Stimulated activated CD8-positive, alpha-beta memory T cell treated with anti-CD3 and anti-CD28 coated beads, Interleukin-15, amount 100 ng/mL, for 24 hours (primary cell): Measurements from ENCODE around the gene SEMA4C.

Experiments
- DNase-seq: peaks from one replicate; pipeline ENCODE4 v3.0.0-alpha.2; 2020; ENCODE audit warnings: low read depth

Gene SEMA4C

DNA sequence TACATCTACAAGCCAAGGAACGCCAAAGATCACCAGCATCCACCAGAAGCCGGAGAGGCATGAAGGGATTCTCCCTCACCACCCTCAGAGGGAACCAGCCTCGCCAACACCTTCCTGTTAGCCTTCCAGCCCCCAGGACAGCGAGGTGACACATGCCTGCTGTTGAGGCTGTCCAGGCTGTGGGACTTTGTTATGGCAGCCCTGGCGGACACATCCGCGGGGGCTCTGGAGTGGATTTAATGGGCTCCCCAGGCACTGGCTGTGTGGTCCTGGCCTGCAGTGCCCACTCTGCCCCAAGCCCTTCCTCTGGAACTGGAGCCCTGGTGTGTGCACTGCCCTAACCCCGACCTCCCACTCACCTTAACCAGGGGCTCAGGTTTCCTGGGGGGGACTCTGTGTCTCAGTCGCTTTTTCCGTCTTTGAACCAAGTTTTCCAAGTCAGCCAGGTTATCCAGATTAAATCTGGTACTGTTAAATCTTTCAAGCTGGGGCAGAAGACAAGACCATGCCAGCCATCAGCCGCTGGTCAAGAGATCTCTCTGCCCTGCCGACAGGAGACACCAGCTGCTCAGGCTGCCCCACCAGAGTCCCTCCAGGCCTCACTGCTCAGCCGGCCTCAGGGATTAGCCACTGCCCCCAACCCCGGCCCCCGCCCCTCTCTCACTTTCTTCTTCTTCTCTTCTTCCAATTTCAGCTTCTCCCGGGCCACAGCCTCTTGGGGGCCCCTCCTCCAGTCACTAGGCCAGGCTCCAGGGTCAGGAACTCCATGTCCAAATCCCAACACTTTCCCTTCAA lies 28.0 kb downstream of the SEMA4C start:
- no peak for DNase-seq

DNA sequence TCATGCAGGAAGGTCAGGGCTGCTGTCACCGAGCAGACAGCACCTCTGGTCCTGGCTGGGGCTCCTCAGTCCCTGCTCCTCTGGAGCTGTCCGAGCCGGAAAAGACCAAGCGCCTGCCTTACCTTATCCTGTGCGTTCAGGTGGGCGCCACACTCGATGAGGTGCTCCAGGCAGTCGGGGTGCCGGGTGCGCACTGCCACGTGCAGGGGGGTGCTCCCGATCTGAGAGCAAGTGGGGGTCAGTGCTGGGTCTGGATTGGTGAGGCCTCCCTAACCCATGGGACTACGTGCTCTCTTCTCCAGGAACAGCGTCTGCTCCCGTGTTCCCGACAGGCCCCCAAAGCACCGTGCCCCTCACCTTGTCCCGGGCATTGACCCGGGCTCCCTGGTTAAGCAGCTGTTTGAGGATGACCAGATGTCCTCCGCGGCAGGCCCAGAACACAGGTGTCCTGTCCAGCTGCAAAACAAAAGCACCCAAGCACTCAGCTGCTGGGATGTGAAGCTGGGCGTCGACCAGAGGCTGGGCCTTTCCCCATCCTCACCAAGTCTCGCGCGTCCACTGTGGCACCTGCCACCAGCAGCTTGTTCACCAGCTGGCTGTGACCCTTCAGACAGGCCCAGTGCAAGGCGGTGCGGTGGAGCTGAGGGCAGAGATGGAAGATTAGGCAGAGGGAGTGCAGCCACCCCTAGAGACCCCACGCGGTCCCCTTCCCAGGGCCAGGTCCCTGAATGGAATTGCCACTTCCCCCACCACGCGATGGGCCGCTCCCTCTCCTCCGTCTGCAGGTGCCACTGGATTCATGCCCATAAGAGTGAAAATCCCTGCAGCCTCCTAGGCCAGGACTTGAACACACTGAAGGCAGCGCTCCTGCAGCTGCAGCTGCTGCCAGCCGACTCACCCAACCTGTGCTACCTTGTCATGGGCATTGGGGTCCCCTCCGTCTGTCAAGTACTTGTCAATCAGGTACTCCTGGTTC lies 29.7 kb downstream of the SEMA4C start:
- DNase-seq: no peak

DNA sequence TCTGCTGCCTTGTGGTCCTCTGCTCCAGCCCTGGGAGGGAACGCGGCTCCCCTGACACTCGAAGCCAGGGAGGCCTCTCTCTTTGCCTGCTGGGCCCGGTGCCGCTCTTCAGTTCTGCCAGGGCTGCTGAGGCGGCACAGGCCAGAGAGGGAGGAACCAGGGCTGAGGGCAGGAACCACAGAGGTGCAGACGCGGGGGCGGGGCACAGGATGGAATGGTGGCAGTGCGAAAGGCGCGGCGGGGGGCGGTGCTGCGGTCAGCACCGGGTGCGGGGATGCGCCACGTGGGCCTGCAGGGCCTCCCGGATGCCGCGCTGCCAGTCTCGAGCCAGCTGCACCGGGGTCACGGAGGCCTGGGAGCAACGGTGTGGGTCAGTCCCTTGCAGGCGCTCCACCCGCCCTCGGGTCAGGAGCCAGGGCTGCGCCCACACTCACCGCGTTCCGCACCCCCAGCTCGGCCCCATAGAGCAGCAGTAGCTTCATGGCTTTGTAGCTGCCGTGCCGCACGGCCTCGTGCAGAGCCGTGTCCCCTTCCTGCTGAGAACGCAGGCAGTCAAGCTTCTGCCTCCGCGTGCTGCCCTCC lies 30.5 kb downstream of the SEMA4C start:
- peak; percentile 57 for DNase-seq

DNA sequence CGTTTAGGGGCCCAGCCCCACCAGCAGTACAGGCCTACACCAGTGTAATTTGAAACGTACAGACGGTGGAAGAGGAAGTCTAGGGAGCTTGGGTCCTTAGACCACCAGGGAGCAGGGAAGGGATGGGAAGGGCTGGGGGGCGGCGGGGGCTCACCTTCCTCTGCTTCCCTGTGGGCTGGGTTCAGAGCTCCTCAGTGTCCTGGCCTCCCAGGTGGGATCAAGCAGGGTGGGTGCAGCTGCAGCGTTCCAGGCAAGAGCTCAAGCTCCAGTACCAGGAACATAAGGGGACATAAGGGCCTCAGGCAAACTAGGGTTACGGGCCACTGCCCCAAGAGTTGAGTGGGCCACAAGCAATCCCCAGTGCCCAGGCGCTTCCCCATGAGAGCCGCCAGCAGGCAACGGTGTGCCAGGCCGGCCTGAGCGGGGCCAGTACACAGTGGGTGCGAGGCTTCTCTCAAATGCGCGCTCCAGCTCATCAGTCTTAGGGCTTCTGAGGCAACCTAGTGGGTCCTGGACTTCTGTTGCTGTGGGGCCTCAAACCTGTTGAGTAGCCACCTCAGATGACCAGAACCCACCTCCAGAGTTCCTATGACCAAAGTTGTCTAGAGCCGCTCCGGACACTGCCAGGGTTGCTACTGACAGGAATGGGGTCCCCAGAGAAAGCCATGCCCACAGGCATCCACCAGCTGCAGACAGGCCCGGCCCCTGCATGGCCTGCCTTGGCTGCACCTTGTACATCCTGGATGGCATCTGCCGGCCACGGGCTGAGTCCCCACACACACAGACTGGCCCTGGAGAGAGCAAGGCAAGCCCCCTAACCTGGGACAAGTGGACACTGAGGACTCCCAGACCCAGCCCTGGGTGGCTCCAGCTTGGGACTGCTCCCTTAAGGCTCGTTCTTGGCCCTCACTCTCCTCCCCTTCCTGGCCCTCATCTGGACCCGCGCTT lies 31.3 kb downstream of the SEMA4C start:
- no peak for DNase-seq

DNA sequence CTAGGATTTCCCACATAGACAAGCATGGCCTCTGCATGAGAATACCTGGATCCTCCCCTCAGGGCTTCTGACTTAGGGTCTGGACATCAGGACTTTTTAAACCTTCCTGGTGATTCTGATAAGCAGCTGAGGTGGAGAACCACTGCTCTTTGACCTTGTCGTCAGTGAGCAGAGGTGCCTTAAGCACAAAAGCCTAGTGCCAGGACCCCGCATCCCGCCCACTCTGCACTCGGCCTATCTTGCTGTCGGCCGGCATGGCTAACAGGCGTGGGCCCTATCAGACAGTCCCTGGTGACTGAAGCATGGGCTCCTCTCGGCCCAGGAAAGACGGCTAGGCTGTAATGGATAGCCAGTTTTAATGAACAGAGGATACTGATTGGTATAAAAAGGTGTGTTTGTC lies 32.3 kb downstream of the SEMA4C start:
- no peak for DNase-seq

DNA sequence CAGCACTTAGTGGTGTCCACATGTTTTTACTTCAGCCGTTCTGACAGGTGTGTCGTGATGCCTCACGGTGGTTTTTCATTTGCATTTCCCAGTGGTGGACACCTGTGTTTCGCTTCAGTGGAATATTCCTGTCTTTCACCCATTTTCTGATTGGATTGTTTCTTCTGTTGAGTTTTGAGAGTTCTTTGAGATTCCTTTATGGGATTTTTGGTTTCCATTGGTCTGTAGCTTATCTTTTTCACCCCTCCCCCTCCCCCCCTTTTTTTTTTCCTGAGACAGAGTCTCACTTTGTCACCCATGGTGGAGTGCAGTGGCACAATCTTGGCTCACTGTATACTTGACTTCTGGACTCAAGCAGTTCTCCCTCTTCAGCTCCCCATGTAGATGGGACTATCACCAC lies 34.0 kb downstream of the SEMA4C start:
- no peak for DNase-seq

DNA sequence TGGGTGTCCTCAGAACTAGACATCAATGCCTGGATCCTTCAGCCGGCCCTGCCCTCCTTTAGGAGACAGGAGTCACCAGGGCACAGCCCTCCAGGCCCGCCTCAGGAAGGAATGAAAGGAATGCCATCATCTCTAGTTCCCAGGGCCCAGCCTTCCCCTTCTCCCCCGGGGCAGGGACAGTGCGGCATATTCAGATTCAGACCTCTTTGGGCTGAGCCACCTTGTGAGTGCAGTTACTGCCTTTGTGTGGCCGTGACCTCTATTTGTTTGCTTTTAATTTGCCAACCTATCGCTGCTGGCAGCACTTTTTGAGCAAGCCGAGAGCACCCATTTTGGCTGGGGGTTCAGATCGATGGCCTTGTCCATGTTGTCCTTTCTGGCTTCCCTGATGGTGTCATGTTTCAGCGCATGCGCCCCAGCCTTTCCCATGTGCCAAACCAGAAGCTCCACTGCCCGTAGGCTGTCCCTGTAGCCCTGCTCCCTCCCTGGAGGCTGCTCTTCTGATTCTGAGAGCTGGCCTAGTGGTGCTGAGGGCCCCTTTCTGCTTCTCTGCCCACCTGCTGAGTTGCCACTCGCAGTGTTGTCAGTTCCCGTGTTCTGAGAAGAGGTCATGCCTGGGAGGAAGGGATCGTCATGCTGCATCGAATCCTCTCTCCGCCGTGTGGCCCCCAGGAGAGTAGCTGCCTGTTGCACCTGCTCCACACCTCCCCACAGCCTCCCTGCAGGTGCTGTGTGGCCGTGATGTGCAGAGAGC lies 36.9 kb downstream of the SEMA4C start:
- DNase-seq: no peak

DNA sequence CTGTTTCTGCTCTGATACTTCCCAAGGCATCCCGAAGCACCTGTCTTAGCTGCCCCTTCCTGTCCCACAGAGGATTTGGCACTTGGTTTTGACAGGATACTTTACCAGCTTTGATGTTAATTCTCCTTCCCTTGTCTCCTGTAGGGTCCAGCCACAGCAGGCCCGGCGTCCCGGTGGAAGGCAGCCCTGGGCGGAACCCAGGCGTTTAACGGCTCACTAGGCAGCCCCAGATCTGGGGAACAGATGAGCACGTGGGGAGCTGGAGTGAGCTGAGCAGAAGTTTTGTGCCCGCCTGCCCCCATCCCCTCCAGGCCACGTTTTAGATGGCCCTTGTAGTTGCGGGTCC lies 37.5 kb downstream of the SEMA4C start:
- no peak for DNase-seq

DNA sequence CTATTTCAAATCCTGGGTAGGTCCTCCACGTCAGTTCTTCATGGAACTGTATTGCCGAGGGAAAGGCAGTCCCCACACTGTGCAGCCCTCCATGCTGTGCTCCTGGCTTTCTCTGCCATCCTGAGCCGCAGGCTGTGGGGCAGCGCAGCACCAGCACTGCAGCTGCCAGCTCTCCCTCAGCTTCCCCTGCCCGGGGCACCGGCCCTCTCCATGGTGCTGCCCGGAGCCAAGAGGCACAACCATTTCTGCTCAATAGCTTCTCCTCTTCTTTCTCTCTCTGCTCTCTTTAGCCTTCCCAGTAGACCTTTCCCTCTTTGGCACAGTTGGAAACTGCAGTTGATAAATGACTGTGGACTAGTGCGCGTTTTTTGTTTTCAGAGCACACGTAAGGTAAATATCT lies 38.2 kb downstream of the SEMA4C start:
- DNase-seq: no peak

DNA sequence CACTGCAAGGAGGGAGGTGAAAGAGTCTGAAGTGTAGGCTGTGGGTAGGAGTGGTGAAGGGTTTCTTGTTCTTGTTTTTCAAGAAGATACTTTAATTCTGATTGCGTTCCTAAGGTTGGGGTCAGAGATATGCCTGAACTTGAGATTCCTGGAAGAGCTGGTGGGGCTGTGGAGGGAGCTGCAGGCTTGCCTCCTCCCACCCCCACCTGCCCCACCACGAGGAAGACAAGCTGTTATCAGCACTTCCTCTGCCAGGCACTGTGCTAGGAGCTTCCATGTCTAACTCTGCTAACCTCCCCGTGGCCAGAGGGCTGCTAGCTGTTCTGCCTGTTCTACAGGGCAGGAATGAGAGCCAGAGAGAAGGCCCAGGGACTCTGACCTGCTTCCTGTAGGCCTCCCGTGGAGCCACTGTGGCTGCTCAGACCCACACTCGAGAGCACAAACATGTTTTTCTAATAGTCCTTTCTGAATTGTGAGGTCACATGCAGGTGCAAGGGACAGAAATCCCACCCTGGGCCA lies 39.8 kb downstream of the SEMA4C start:
- no peak for DNase-seq

DNA sequence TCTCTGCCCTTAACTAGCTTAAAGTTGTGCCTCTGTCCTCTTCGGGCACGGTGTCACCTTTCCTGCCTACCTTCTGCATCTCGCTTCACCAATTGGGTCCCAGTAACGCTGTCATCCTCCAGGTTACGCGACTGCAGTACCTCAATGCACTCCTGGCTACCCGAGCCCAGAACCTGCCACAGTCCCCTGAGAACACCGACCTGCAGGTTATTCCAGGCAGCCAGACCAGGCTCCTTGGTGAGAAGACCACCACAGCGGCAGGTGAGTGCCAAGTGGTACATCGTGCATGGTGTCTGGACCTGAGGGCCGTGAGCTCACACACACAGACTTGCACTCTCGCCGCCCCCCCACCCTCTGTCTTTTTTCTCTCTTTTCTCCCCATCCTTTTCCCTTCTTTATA lies 41.0 kb downstream of the SEMA4C start:
- no peak for DNase-seq

DNA sequence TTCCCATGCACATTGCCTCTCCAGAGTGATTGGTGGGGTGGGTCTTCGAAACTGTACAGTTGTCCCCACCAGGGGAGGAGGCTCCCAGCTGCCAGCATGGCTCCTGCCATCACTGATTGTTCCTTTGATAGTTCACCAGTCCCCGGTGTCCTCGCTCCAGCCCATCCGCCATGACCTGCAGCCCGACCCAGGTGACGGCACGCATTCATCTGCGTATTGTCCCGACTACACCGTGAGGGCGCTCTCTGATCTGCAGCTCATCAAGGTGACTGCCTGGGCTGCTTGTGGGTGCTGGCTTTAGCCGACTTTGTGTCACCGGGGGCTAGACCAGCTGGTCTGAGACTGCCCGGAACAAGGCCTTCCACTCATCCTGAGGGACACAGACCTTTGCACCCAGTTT lies 41.4 kb downstream of the SEMA4C start:
- DNase-seq: no peak

DNA sequence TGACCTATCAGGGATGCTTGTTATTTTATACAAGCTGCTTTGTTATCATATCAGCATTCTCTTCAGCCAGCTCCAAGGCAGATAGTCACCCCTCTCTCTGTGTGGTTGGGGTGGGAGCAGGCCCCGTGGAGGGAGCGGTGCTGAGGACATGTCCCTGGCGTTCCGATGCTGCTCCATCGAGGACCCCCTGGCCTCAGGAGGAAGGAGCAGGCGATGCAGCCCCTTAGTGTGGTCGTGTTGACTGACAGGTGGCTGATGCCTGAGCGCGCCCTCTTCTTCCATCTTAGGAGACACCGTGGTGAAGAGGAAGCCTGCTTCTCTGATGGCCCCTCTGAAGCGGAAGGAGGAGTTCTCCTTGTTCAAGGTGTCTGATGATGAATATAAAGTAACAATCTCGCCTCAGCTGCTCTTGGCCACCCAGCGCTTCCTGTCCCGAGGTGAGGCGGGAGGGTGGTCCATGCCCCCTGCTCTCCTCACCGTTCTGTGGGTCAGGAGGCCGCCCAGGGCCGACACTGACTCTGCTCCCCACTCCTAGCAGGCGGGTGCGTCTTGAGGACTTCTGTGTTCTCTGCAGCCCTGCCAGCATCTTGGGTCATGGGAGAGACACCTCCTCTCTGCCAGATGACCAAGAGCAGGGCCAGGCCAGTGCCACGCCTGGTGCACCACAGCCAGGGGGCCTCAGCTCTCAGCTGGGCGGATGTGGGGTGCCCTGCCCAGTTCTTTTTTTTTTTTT lies 43.2 kb downstream of the SEMA4C start:
- DNase-seq: no peak

DNA sequence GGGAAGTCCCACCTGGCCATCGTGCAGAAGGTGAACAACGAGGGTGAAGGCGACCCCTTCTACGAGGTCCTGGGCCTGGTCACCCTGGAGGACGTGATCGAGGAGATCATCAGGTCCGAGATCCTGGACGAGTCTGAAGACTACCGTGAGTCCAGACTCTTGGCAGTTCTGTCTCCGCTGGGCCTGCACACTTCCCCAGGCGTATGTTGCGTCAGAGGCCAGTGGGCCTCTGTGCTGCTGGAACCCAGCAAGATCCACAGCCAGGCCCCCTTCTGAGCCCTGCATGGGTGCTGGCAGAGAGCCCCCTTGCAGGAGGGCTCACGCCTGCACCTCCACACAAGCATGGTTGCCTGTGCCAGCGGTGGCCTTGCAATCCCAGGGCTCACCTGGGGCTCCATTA lies 44.8 kb downstream of the SEMA4C start:
- no peak for DNase-seq

DNA sequence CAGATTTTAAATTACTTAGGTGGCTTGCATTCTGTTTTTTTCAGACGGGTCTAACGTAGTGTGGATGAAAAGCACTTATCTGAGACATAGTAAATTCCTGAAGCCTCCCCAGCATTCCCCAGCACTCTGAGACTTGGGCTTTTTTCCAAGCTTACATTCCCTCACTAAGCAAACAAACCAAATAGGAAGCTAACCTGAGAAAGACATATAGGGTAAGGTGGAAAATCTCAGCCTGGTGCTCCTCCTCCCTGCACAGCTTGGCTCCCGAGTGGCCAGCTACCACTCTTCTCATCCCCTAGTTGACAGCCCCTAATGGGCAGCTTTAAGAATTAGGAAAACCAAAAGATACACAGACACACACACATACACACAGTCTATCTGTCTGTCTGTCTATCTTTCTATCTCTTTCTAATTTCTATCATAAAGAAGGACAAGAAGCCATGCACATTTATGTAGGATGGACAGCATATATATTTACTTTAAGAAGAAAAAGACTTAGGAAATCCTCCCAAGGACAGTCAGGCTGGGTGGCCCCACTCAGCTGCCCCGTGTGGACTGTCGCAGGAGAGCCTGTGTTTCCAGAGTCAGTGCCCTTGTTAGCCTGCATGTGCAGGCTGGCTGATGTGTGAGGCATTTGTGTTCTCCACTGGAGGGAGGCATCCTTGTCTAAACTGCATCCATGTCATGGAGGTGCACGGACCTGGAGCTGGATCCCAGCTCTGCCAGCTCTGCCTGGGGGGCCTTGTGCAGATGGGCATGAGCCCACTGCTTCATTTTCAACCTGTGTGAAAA lies 45.6 kb downstream of the SEMA4C start:
- DNase-seq: no peak

DNA sequence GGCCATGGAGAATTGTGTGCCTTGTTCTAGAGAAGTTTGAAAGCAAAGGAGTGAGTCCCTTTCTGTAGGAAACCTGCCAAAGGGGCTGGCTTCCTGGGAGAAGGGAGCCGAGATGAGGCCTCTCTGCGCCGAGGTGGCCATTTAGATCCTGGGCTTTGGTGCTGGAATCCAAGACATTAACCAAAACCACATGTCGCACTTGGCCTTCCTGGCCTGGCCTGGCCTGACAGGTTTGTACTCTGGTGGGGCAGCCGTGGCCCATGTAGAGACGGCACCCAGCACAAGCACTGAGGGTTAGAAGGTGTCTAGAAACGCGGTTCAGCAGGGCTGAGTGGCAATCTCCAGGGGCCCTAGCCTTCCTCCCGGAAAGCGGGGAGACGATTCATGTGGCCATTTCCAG lies 46.7 kb downstream of the SEMA4C start:
- no peak for DNase-seq

DNA sequence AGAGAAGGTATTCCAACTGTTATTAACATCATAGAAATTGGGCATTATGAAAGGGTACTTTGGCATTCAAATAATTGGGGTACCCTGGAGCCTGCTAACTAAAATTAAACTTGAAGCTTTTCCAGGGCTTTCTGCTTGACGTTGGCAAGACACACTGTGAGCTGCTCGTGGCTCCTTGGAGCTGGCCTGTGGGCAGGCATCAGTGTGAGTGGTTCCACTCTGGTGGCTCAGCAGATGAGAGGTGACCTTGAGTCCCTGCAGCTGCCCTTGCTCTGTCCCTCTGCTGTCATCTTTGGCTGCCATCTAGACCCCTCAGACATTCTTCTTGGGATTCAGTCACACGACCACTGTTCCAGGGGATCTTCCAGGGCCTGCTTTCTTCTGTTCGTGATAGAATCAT lies 47.1 kb downstream of the SEMA4C start:
- DNase-seq: no peak

DNA sequence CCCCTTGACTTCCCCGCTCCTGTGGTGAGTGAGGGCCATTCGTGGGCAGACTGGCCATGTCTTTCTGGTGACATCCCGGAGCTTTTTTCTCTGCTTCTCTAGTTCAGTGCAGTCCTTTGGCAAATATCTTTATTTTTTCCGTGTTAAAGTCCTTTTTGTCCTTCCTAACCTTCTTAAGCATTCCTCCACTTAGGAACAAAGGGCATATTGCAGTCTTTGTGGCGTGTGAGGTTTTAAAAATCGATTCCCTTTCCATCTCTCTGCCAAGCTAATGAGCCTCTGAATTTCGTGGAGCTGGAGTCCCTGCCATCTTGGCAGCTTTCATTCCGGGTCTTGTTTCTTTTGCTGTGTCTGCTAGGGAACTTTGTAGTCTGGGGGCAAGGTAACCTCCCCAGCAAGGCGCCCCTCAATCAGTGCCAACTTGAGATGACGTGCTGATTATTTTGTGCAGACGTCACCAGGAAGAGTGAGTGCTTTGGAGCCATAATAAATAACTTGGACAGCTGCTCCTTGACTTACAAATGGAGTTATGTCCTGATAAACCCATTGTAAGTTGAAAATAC lies 48.7 kb downstream of the SEMA4C start:
- no peak for DNase-seq
